ENCODE results near the gene GPI.
A peak's percentile ranks its signal among the peaks of the same experiment; 100 is the strongest.

GPI gene

GRCh38 chr19:34355201-34355600, 9.8 kb upstream of the GPI start:
- H3K9ac ChIP-seq = no peak overlapping the region
- peaks cover 12% of the 10 kb centered on the region for H3K4me1 ChIP-seq
- no peak overlapping the region for H3K4me2 ChIP-seq (ENCODE audit: low read length)
- no peaks in the 10 kb centered on the region for H3K36me3 ChIP-seq (ENCODE audit: control insufficient read depth, insufficient read depth, low read length)
- no peak overlapping the region for H3K27ac ChIP-seq
- no peaks in the 10 kb centered on the region for H3K79me2 ChIP-seq
- H3K27me3 ChIP-seq (ENCODE audit: control insufficient read depth, insufficient read depth, low read length) = no peaks in the 10 kb centered on the region
- no peak overlapping the region for H2AFZ ChIP-seq
- no peaks in the 10 kb centered on the region for H3K9me3 ChIP-seq (ENCODE audit: control insufficient read depth, low read length)
- no peak overlapping the region for H3K4me3 ChIP-seq (ENCODE audit: low read depth, low read length)
- TF ChIP-seq, protein P1, sequence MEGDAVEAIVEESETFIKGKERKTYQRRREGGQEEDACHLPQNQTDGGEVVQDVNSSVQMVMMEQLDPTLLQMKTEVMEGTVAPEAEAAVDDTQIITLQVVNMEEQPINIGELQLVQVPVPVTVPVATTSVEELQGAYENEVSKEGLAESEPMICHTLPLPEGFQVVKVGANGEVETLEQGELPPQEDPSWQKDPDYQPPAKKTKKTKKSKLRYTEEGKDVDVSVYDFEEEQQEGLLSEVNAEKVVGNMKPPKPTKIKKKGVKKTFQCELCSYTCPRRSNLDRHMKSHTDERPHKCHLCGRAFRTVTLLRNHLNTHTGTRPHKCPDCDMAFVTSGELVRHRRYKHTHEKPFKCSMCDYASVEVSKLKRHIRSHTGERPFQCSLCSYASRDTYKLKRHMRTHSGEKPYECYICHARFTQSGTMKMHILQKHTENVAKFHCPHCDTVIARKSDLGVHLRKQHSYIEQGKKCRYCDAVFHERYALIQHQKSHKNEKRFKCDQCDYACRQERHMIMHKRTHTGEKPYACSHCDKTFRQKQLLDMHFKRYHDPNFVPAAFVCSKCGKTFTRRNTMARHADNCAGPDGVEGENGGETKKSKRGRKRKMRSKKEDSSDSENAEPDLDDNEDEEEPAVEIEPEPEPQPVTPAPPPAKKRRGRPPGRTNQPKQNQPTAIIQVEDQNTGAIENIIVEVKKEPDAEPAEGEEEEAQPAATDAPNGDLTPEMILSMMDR (IDR thresholded peaks at IDR 0.05) = no peak

DNA sequence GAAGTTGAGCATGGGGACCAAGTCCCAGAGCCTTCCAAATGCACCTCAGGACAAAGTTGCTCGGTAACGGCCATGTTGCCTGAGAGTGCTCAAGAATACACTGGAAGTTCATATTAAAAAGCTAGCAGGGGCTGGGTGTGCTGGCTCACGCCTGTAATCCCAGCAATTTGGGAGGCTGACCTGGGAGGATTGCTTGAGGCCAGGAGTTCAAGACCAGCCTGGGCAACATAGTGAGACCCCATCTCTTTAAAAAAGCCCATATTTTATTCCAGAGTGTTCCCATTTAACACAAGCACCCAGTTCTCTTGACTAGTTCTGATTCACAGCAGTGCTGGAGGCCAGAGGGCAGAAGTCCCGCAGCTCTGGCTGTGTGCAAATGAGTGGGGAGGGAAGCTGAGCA, 8.1 kb upstream of the GPI start:
- Histone ChIP-seq H2AFZ (no peak overlapping the region), H3K79me2 (no peaks in the 10 kb centered on the region), H3K4me2 (ENCODE audit: low read length) (no peak overlapping the region), H3K27ac (no peak overlapping the region), H3K27me3 (ENCODE audit: control insufficient read depth, insufficient read depth, low read length) (no peaks in the 10 kb centered on the region), H3K9me3 (ENCODE audit: control insufficient read depth, low read length) (no peaks in the 10 kb centered on the region), H3K36me3 (ENCODE audit: control insufficient read depth, insufficient read depth, low read length) (no peaks in the 10 kb centered on the region), H3K4me3 (ENCODE audit: low read depth, low read length) (no peak overlapping the region), H3K4me1 (peaks cover 12% of the 10 kb centered on the region), H3K9ac (no peak overlapping the region)
- TF ChIP-seq, protein P1 (IDR thresholded peaks at IDR 0.05) = no peak

GRCh38 chr19:34357431-34357830, 7.6 kb upstream of the GPI start:
- no peak overlapping the region for H2AFZ ChIP-seq
- peaks cover 12% of the 10 kb centered on the region for H3K4me1 ChIP-seq
- H3K36me3 ChIP-seq (ENCODE audit: control insufficient read depth, insufficient read depth, low read length) = no peaks in the 10 kb centered on the region
- no peak overlapping the region for H3K4me3 ChIP-seq (ENCODE audit: low read depth, low read length)
- no peaks in the 10 kb centered on the region for H3K79me2 ChIP-seq
- no peak overlapping the region for H3K9ac ChIP-seq
- H3K4me2 ChIP-seq (ENCODE audit: low read length) = no peak overlapping the region
- no peaks in the 10 kb centered on the region for H3K9me3 ChIP-seq (ENCODE audit: control insufficient read depth, low read length)
- H3K27me3 ChIP-seq (ENCODE audit: control insufficient read depth, insufficient read depth, low read length) = no peaks in the 10 kb centered on the region
- H3K27ac ChIP-seq = no peak overlapping the region
- TF ChIP-seq, protein P1 (IDR thresholded peaks at IDR 0.05) = no peak

GRCh38 chr19:34359140-34359953, 5.6 kb upstream of the GPI start:
- Histone ChIP-seq H3K4me2 (ENCODE audit: low read length) (peak overlapping the region; percentile 70), H3K79me2 (no peaks in the 10 kb centered on the region), H2AFZ (peak overlapping the region; percentile 93), H3K9me3 (ENCODE audit: control insufficient read depth, low read length) (no peaks in the 10 kb centered on the region), H3K27ac (peak overlapping the region; percentile 87), H3K27me3 (ENCODE audit: control insufficient read depth, insufficient read depth, low read length) (no peaks in the 10 kb centered on the region), H3K36me3 (ENCODE audit: control insufficient read depth, insufficient read depth, low read length) (no peaks in the 10 kb centered on the region), H3K4me3 (ENCODE audit: low read depth, low read length) (peak overlapping the region; percentile 45), H3K4me1 (peaks cover 12% of the 10 kb centered on the region), H3K9ac (no peak overlapping the region)
- TF ChIP-seq, protein P1 (IDR thresholded peaks at IDR 0.05) = peak; percentile 63

GRCh38 chr19:34359954-34360315, 5.1 kb upstream of the GPI start:
- peak overlapping the region; percentile 93 for H2AFZ ChIP-seq
- peak overlapping the region; percentile 45 for H3K4me3 ChIP-seq (ENCODE audit: low read depth, low read length)
- TF ChIP-seq, protein P1 (IDR thresholded peaks at IDR 0.05) = no peak
- H3K4me1 ChIP-seq = peaks cover 15% of the 10 kb centered on the region
- H3K9me3 ChIP-seq (ENCODE audit: control insufficient read depth, low read length) = no peaks in the 10 kb centered on the region
- no peaks in the 10 kb centered on the region for H3K27me3 ChIP-seq (ENCODE audit: control insufficient read depth, insufficient read depth, low read length)
- no peaks in the 10 kb centered on the region for H3K36me3 ChIP-seq (ENCODE audit: control insufficient read depth, insufficient read depth, low read length)
- peak overlapping the region; percentile 87 for H3K27ac ChIP-seq
- peak overlapping the region; percentile 70 for H3K4me2 ChIP-seq (ENCODE audit: low read length)
- H3K79me2 ChIP-seq = no peaks in the 10 kb centered on the region
- H3K9ac ChIP-seq = no peak overlapping the region

Measured in parathyroid adenoma (tissue), 2 donors.